D721Med (cell line): ENCODE data around the gene PHF5A.

Source experiments
- DNase-seq: peaks from one replicate; pipeline ENCODE4 v3.0.0; 2011; ENCODE audit warnings: low spot score; ENCODE audit not compliant: insufficient read length
- FAIRE-seq: peaks from 2 replicates; lab custom pipeline; 2011; peaks lifted over from hg19 to GRCh38; lab: Jason Lieb, UNC
- TF ChIP-seq, protein P1 (sequence below): IDR thresholded peaks from 2 replicates; pipeline ENCODE4 v1.5.1; 2012; ENCODE audit warnings: mild to moderate bottlenecking, control low read depth; ENCODE audit not compliant: insufficient read depth; ENCODE audit errors: missing control alignments

Gene PHF5A

DNA sequence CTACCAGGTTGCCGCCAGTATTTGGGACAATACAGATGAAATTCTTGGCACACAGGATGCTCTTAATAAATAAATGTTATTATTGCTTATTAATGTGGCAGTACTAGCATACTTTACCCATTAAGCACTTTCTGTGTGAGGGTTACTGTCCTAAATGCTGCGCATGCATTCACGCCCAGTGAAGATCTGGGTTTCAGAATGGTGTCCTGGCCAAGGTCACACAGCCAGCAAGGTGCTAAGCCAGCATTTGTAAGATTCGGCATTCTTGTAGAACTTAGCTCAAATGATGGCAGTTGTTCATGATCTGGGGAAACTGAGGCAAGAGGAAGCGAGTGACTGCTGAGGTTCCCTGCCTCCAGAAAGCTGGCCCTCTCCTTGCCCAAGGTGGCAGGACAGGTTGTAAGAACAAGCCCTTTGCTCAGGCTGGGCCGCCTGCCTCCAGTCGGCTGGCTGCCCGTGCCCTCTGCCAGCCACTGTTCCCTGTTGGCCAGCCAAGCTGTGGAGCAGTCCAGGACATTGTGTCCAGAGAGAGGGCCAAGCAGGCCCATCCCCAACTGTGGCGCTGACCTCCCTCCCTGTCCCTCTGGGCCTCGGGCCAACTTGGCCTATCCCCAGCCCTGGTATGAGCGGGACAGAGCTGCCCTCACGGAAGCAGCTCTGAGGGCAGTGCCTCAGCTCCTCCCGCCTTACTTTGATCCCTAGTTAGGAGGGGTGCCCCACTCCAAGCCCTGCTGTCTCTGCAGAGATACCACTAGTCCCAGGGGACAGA is 50.7 kb downstream of the PHF5A start:
- DNase-seq (no peak), FAIRE-seq (no peak)
- TF ChIP-seq, protein P1, sequence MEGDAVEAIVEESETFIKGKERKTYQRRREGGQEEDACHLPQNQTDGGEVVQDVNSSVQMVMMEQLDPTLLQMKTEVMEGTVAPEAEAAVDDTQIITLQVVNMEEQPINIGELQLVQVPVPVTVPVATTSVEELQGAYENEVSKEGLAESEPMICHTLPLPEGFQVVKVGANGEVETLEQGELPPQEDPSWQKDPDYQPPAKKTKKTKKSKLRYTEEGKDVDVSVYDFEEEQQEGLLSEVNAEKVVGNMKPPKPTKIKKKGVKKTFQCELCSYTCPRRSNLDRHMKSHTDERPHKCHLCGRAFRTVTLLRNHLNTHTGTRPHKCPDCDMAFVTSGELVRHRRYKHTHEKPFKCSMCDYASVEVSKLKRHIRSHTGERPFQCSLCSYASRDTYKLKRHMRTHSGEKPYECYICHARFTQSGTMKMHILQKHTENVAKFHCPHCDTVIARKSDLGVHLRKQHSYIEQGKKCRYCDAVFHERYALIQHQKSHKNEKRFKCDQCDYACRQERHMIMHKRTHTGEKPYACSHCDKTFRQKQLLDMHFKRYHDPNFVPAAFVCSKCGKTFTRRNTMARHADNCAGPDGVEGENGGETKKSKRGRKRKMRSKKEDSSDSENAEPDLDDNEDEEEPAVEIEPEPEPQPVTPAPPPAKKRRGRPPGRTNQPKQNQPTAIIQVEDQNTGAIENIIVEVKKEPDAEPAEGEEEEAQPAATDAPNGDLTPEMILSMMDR: no peak

DNA sequence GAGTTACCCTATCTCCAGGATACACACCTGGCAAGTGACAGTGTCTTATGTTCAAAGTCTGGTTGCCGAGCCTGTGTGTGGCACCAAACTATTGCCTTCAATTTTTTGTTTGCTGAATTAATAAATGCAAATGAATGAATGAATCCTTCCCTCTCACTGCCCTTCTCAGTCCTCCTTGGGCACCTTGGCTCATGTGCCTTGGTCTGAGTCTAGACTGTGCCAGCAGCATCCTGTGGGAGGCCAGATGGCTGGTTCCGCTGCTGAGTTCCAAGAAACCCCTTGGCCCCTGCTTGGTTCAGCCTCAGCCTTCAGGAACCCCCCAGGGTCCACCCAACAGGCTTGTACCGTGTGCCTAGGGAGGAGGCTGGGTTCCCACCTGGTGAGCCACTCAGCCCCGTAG is 52.9 kb downstream of the PHF5A start:
- DNase-seq (no peak), FAIRE-seq (no peak)
- TF ChIP-seq, protein P1: no peak

DNA sequence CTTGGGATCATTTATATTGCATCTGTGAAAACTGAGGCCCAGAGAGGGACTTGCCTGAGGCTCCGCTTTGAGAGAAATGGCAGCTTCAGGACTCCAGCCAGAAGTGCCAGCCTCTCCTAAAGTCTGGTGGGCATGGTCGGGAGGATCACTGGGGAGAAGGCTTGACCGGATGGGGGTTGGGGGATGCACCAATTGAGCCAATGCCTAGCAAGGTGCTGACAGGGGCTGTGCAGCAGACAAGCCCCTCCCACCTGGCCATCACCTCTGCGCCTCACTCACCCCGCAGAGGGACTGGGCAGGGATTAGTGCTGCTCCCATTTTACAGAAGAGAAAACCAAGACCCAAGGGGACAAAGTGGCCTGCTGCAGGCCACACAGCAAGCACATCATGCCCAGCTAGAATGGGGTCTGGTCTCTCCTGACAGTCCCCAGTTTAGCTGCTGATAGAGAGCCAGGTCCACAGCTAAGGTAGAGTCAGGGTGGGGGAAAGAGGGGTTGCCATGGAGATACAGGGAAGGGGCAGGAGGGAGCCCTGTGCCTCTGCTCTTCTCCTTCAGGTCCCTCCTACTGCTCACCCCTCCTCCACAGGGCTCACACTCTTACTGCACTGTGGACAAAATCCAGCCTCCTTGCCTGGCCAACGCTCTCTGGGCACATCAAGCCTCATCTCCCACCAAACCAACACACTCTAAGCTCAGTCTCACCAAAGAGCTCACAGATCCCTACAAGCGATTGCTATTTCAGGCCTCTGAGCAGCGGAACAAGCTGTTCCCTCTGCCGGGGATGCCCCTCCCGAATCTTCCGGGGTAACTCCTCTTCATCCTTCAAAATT is 57.3 kb downstream of the PHF5A start:
- TF ChIP-seq, protein P1: no peak
- no peak for FAIRE-seq
- DNase-seq: no peak

DNA sequence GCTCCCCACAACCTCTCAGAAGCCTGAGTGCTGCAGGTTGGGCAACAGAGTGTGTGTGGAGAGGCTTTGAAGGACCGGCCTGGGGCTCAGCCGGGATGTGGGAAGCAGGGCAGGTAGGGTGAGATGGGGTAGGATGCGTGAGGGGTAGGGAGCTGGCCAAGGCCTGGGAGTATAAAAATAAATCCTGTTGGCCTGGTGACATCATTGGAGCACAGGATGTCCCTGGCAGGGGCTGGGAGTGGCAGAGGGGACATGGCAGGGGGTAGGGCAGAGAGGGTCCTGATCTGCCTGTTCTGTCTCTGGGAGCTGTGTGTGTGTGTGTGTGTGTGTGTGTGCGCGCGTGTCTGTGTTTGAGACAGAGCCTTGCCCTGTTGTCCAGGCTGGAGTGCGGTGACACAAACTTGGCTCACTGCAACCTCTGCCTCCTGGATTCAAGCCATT is 58.2 kb downstream of the PHF5A start:
- TF ChIP-seq, protein P1: no peak
- FAIRE-seq (no peak), DNase-seq (no peak)
